ENCODE measurements around the gene PTPRG. TPM values are rescaled to one million over a fixed set of nuclear protein-coding genes. Genes with fewer than 3 reads are reported as not detected.

PTPRG gene
- total RNA-seq, 2 donors from 2014 or later: 76.5 to 108 TPM

GRCh38 chr3:61863579-61863978, 302.2 kb downstream of the PTPRG start:
- no peaks in the 10 kb centered on the region for H3K36me3 ChIP-seq (ENCODE audit: control insufficient read depth, insufficient read depth, low read length)
- H3K4me3 ChIP-seq (ENCODE audit: low read length): no peak overlapping the region
- no peak for DNase-seq
- H3K27me3 ChIP-seq (ENCODE audit: control insufficient read depth, insufficient read depth, low read length, poor library complexity, severe bottlenecking): no peaks in the 10 kb centered on the region
- H3K27ac Mint-ChIP-seq: no peak overlapping the region
- 67 to 86% methylated on average over 1 of the region's 1 CpG for WGBS, 2 experiments (ENCODE audit: insufficient coverage in 1 of 2, insufficient read length in 1 of 2)
- no peaks in the 10 kb centered on the region for H3K9me3 Mint-ChIP-seq
- H3K36me3 Mint-ChIP-seq (ENCODE audit: low read depth): no peaks in the 10 kb centered on the region
- no peak overlapping the region for H3K27ac ChIP-seq (ENCODE audit: low read depth, low read length)
- H3K4me1 Mint-ChIP-seq: peaks cover 52% of the 10 kb centered on the region
- no peaks in the 10 kb centered on the region for H3K27me3 Mint-ChIP-seq (ENCODE audit: insufficient read depth)
- TF ChIP-seq CTCF (conservative IDR thresholded peaks at IDR 0.05): no peak
- H3K9me3 ChIP-seq (ENCODE audit: control insufficient read depth, low read length): peaks cover 5% of the 10 kb centered on the region
- H3K4me3 Mint-ChIP-seq: no peak overlapping the region
- H3K4me1 ChIP-seq (ENCODE audit: control insufficient read depth, insufficient read depth, low read length): peaks cover 5% of the 10 kb centered on the region
- no peak overlapping the region for H3K9ac ChIP-seq (ENCODE audit: extremely low read depth, low read length, poor library complexity, severe bottlenecking)

- DNase-seq: no peak
- Mint-ChIP-seq H3K36me3 (ENCODE audit: low read depth) (no peaks in the 10 kb centered on the region), H3K4me3 (no peak overlapping the region), H3K4me1 (peaks cover 57% of the 10 kb centered on the region), H3K27me3 (ENCODE audit: insufficient read depth) (no peaks in the 10 kb centered on the region), H3K9me3 (no peaks in the 10 kb centered on the region), H3K27ac (no peak overlapping the region)
- Histone ChIP-seq H3K27me3 (ENCODE audit: control insufficient read depth, insufficient read depth, low read length, poor library complexity, severe bottlenecking) (no peaks in the 10 kb centered on the region), H3K4me1 (ENCODE audit: control insufficient read depth, insufficient read depth, low read length) (peaks cover 5% of the 10 kb centered on the region), H3K4me3 (ENCODE audit: low read length) (no peak overlapping the region), H3K36me3 (ENCODE audit: control insufficient read depth, insufficient read depth, low read length) (no peaks in the 10 kb centered on the region), H3K9me3 (ENCODE audit: control insufficient read depth, low read length) (no peaks in the 10 kb centered on the region), H3K9ac (ENCODE audit: extremely low read depth, low read length, poor library complexity, severe bottlenecking) (no peak overlapping the region), H3K27ac (ENCODE audit: low read depth, low read length) (no peak overlapping the region)
- TF ChIP-seq CTCF (conservative IDR thresholded peaks at IDR 0.05): no peak
- 86 to 89% methylated on average over 1 of the region's 1 CpG for WGBS, 2 experiments (ENCODE audit: insufficient coverage in 1 of 2, insufficient read length in 1 of 2)
These were observed 303.5 kb downstream of the PTPRG start for GRCh38 chr3:61864886-61865285.

GRCh38 chr3:61865466-61866152, 304.2 kb downstream of the PTPRG start:
- WGBS, 2 experiments (ENCODE audit: insufficient coverage in 1 of 2, insufficient read length in 1 of 2): 90 to 98% methylated on average over 6 of the region's 6 CpGs
- no peaks in the 10 kb centered on the region for H3K36me3 Mint-ChIP-seq (ENCODE audit: low read depth)
- DNase-seq: no peak
- H3K4me3 Mint-ChIP-seq: no peak overlapping the region
- no peak overlapping the region for H3K27ac Mint-ChIP-seq
- TF ChIP-seq CTCF (conservative IDR thresholded peaks at IDR 0.05): no peak
- H3K27me3 Mint-ChIP-seq (ENCODE audit: insufficient read depth): no peaks in the 10 kb centered on the region
- H3K9me3 Mint-ChIP-seq: no peaks in the 10 kb centered on the region
- H3K36me3 ChIP-seq (ENCODE audit: control insufficient read depth, insufficient read depth, low read length): no peaks in the 10 kb centered on the region
- H3K27ac ChIP-seq (ENCODE audit: low read depth, low read length): no peak overlapping the region
- H3K9me3 ChIP-seq (ENCODE audit: control insufficient read depth, low read length): no peaks in the 10 kb centered on the region
- H3K4me1 ChIP-seq (ENCODE audit: control insufficient read depth, insufficient read depth, low read length): peaks cover 5% of the 10 kb centered on the region
- H3K4me1 Mint-ChIP-seq: peaks cover 54% of the 10 kb centered on the region
- H3K9ac ChIP-seq (ENCODE audit: extremely low read depth, low read length, poor library complexity, severe bottlenecking): no peak overlapping the region
- H3K27me3 ChIP-seq (ENCODE audit: control insufficient read depth, insufficient read depth, low read length, poor library complexity, severe bottlenecking): no peaks in the 10 kb centered on the region
- no peak overlapping the region for H3K4me3 ChIP-seq (ENCODE audit: low read length)
